HepG2 (cell line): ENCODE measurements around the gene C1orf21. TPM values are rescaled to one million over a fixed set of nuclear protein-coding genes. Genes with fewer than 3 reads are reported as not detected.

ENCODE experiments used
- ATAC-seq: fragments of 200-7000 bp; cut with Tn5 transposase; 3 replicates; pipeline ENCODE4 v1.9.1; 2020; ENCODE audit warnings: mild to moderate bottlenecking, moderate library complexity
- BruUV-seq: library from RNA; stranded (reverse); fragments of 400-500 nt; replicated peaks from 2 replicates; lab custom pipeline; 2021; lab: Mats Ljungman, UMichigan
- CTCF ChIA-PET: fragments of 300-600 bp; formaldehyde crosslinking; extraction: SDS; loops from one replicate; lab custom pipeline; 2021; ENCODE audit warnings: low total read pairs, inconsistent platforms, low intra/inter-chr PET ratio; lab: Yijun Ruan, JAX
- POLR2A ChIA-PET: fragments of 350-600 bp; sonication (Branson Sonifier 250); formaldehyde crosslinking; loops from one replicate; lab custom pipeline; 2020; ENCODE audit warnings: antibody characterized with exemption, inconsistent platforms; lab: Yijun Ruan, JAX
- DNase-seq: peaks from one replicate; pipeline ENCODE4 v3.0.0-alpha.2; 2015; ENCODE audit warnings: low spot score
- FAIRE-seq: peaks from 3 replicates; lab custom pipeline; 2011; peaks lifted over from hg19 to GRCh38; lab: Jason Lieb, UNC
- H2AFZ ChIP-seq: one replicate; pipeline ENCODE4 v1.6.1; 2011; ENCODE audit warnings: low read length, inconsistent platforms
- H3K27ac ChIP-seq: fragments of 300-600 bp; 3 replicates; pipeline ENCODE4 v1.8.0; 2011; ENCODE audit warnings: mixed run types, mild to moderate bottlenecking, mixed read lengths, low read length, inconsistent platforms; ENCODE audit not compliant: insufficient read depth; ENCODE audit errors: extremely low read length
- H3K27me3 ChIP-seq, 2 experiments: fragments of 200-600 bp in 1 of 2; 2 replicates in 1 of 2; 3 replicates in 1 of 2; pipeline versions ENCODE4 v1.6.0 to v1.8.0; 2011; ENCODE audit warnings: low read length in 2 of 2, mild to moderate bottlenecking in 2 of 2, moderate library complexity in 2 of 2, inconsistent platforms in 1 of 2; ENCODE audit not compliant: insufficient read depth in 2 of 2, control insufficient read depth in 1 of 2
- H3K36me3 ChIP-seq, 2 experiments: fragments of 200-600 bp in 1 of 2; replicated peaks in 1 of 2; 2 replicates in 1 of 2; 3 replicates in 1 of 2; pipeline versions ENCODE4 v1.5.1 to v1.8.0; 2011; ENCODE audit warnings: low read length in 2 of 2, inconsistent platforms in 1 of 2; ENCODE audit not compliant: insufficient read depth in 2 of 2, control insufficient read depth in 1 of 2
- H3K4me1 ChIP-seq: 2 replicates; pipeline ENCODE4 v1.5.1; 2012; ENCODE audit warnings: low read length, inconsistent platforms; ENCODE audit not compliant: insufficient read depth
- H3K4me2 ChIP-seq: 2 replicates; pipeline ENCODE4 v1.6.0; 2011; ENCODE audit warnings: low read depth, low read length, inconsistent platforms
- H3K4me3 ChIP-seq, 3 experiments: fragments of 200-600 bp in 1 of 3; sonication (generic), shearing (Covaris generic) in 1 of 3; replicated peaks in 1 of 3; 2 replicates each; pipeline ENCODE4 v1.5.1; 2011 to 2016; ENCODE audit warnings: low read length in 3 of 3, inconsistent platforms in 2 of 3, low read depth in 2 of 3, mild to moderate bottlenecking in 2 of 3, control low read depth in 1 of 3, mixed read lengths in 1 of 3; ENCODE audit not compliant: insufficient read depth in 1 of 3
- H3K79me2 ChIP-seq: one replicate; pipeline ENCODE4 v1.6.1; 2011; ENCODE audit warnings: low read length, inconsistent platforms; ENCODE audit not compliant: insufficient read depth
- H3K9ac ChIP-seq: 2 replicates; pipeline ENCODE4 v1.6.0; 2011; ENCODE audit warnings: mild to moderate bottlenecking, low read depth, low read length, inconsistent platforms; ENCODE audit not compliant: insufficient read depth
- H3K9me3 ChIP-seq: 2 replicates; pipeline ENCODE4 v1.5.1; 2012; ENCODE audit warnings: mild to moderate bottlenecking, low read length
- H4K20me1 ChIP-seq: 2 replicates; pipeline ENCODE4 v1.6.0; 2011; ENCODE audit warnings: inconsistent platforms, mild to moderate bottlenecking, low read length, moderate library complexity; ENCODE audit not compliant: insufficient read depth
- DMTF1 ChIP-seq: sonication (generic); formaldehyde crosslinking; IDR thresholded peaks from 2 replicates; pipeline ENCODE4 v1.4.0; 2020; ENCODE audit warnings: mild to moderate bottlenecking, missing genetic modification reagents
- MIER3 ChIP-seq: IDR thresholded peaks from 2 replicates; pipeline ENCODE4 v1.6.1; 2016; ENCODE audit warnings: missing compliant biosample characterization, borderline replicate concordance
- MIXL1 ChIP-seq: IDR thresholded peaks from 2 replicates; pipeline ENCODE4 v1.6.1; 2016
- MTF1 ChIP-seq: sonication (generic); formaldehyde crosslinking; IDR thresholded peaks from 2 replicates; pipeline ENCODE4 v1.5.0; 2020; ENCODE audit warnings: missing genetic modification reagents
- PRPF4 ChIP-seq: fragments of 200-400 bp; formaldehyde crosslinking; IDR thresholded peaks from 2 replicates; pipeline ENCODE4 v1.6.1; 2016; ENCODE audit warnings: low read length, low read depth; ENCODE audit not compliant: poor library complexity, severe bottlenecking
- RFX1 ChIP-seq: fragments of 450-650 bp; IDR thresholded peaks from 2 replicates; pipeline ENCODE4 v1.6.1; 2017
- RXRA ChIP-seq: sonication (generic); formaldehyde crosslinking; IDR thresholded peaks from 2 replicates; pipeline ENCODE4 v1.5.1; 2020; ENCODE audit warnings: missing genetic modification reagents
- TAF15 ChIP-seq: fragments of 200-400 bp; formaldehyde crosslinking; IDR thresholded peaks from one replicate; pipeline ENCODE4 v1.6.1; 2018; ENCODE audit warnings: mild to moderate bottlenecking, low read depth, low read length; ENCODE audit not compliant: poor library complexity, severe bottlenecking
- WGBS: methylation state at CpG from one replicate; pipeline ENCODE4 v1.1.6; 2017; ENCODE audit warnings: low lambda C conversion rate; 5-methylcytosine and 5-hydroxymethylcytosine counted together
- in situ Hi-C: cut with HindIII; loops from 2 replicates; pipeline ENCODE4 v1.10.0; 2017; ENCODE audit warnings: low pct_unique_long_range_greater_than_20kb; ENCODE audit not compliant: extremely low pct_ligation_motif_present
- intact Hi-C: fragments of 100-400 bp; cut with micrococcal nuclease; formaldehyde crosslinking; loops from one replicate; pipeline ENCODE4 v1.10.0; 2022; ENCODE audit not compliant: unreplicated experiment
- polyA plus RNA-seq, 8 experiments: library from polyadenylated mRNA; depleted of rRNA in 3 of 8; stranded (reverse) in 7 of 8; unstranded in 1 of 8; fragments of >200 nt; fragmentation: Illumina TruSeq in 4 of 8; extraction: Trizol in 4 of 8; gene quantifications; 2 replicates each; pipeline versions ENCODE4 v1.2.1 to v1.2.3, GENCODE V29; 2011 to 2016; ENCODE audit warnings: low read depth in 4 of 8, missing spikeins in 1 of 8, mixed read lengths in 1 of 8; ENCODE audit not compliant: insufficient read depth in 1 of 8
- total RNA-seq, 5 experiments: library from RNA; depleted of rRNA; stranded (reverse); fragments of >200 nt; fragmentation: Illumina TruSeq; extraction: Trizol; gene quantifications; 2 replicates each; pipeline ENCODE4 v1.2.3, GENCODE V29; 2016; ENCODE audit warnings: low read depth in 1 of 5
- TF ChIP-seq, protein P1 (sequence below): sonication (generic); formaldehyde crosslinking; IDR thresholded peaks from 2 replicates; pipeline ENCODE4 v1.4.0; 2020; ENCODE audit warnings: missing genetic modification reagents, borderline replicate concordance

C1orf21 gene
- total and polyA plus RNA-seq, 2 of the 13 experiments (the other 11 are each of a cell fraction or from before 2014, with no cell fraction given), result not detected

DNA sequence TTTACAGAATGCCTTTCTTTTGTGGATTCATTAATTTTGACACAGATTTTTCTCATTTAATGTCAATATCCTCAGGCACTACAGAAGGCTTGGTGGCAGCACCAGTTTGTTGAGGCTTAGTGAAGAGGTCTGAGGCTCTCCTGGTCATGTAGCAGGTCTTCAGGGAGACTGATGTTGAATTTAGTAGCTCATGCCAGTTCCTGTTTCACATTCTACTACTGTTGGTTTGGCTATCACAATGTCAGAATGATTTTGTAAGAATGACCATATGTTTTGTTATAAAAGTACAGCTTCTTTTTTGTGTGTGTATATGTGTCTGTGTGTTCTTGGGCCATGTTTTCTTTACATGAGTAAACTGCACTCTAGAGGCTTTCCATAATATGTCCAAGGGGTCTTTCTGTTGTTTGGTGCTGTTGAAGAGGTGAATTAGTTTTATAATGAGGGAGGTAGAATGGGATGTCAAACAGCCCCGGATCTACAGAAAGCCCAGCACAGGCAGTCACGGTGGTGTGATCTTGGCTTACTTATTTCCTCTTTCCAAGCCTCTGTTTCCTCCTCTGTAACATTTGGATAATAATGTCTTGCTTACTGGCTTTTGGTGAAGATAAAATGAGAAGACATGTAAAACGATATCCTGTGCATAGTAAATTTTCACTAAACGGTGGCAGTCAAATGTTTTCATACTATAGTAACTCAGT, 32.0 kb downstream of the C1orf21 start (continued):
- TF ChIP-seq DMTF1 (CRISPR knock-in tag), result no peak
- TF ChIP-seq, protein P1, sequence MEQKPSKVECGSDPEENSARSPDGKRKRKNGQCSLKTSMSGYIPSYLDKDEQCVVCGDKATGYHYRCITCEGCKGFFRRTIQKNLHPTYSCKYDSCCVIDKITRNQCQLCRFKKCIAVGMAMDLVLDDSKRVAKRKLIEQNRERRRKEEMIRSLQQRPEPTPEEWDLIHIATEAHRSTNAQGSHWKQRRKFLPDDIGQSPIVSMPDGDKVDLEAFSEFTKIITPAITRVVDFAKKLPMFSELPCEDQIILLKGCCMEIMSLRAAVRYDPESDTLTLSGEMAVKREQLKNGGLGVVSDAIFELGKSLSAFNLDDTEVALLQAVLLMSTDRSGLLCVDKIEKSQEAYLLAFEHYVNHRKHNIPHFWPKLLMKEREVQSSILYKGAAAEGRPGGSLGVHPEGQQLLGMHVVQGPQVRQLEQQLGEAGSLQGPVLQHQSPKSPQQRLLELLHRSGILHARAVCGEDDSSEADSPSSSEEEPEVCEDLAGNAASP, result no peak
- TF ChIP-seq MIER3, result no peak
- no peak for TF ChIP-seq TAF15
- no peak for TF ChIP-seq RFX1
- no peak for TF ChIP-seq RXRA

DNA sequence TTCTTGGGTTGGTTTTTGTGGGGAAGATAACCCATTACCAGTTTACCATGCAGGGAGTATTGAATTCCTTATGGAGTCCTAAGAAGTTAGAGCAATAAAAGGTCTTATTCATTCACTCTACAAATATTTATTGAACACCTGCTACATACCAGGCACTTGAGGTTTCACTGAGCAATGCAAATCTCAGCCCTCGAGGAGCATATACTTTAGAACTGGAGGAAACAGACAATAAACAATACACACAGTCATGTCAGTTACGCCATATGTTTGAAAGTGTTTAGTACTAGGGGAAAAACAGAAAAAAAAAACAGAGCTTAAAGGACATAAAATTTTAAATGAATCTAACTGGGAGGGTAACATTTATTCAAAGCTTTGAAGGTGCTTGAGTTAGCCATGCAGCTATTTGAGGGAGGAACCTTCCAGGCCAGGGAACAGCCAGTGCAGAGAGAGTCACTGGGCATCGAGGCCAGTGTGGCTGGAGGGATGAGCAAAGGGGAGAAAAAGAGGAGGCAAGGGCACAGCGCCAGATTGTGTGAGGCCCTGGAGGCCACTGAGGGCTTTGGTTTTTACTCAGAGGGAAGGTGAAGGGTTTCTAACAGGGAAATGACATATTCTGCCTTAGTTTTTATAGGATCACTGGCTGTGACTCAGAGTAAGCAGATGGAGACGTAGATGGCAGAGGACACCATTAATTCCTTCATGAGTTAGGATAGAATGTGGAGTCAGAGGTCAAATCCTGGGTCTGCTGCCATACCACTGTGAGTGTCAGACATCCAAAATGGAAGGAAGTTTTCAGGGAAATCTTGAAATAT, 32.7 kb downstream of the C1orf21 start:
- TF ChIP-seq PRPF4 (no peak), MIXL1 (CRISPR knock-in tag) (no peak), MTF1 (CRISPR knock-in tag) (no peak)
- intact Hi-C loops, result no loop called here
- no peak overlapping the region for H3K9ac ChIP-seq
- H3K4me2 ChIP-seq, result no peak overlapping the region
- DNase-seq (no peak), FAIRE-seq (no peak), ATAC-seq (no peak)
- no peaks in the 10 kb centered on the region for H4K20me1 ChIP-seq
- no TSS peak for BruUV-seq
- H3K79me2 ChIP-seq, result no peaks in the 10 kb centered on the region
- no peak overlapping the region for H3K27ac ChIP-seq
- no peak overlapping the region for H2AFZ ChIP-seq
- H3K4me1 ChIP-seq, result no peaks in the 10 kb centered on the region
- 2% methylated on average over 5 of the region's 5 CpGs for WGBS
- H3K27me3 ChIP-seq, result peaks cover 0 to 4% of the 10 kb centered on the region in 2 experiments; a peak in 2 of 5 replicates
- ChIA-PET CTCF (no interaction called here), POLR2A (no interaction called here)
- no peak overlapping the region for H3K4me3 ChIP-seq
- no peaks in the 10 kb centered on the region for H3K9me3 ChIP-seq
- no peaks in the 10 kb centered on the region for H3K36me3 ChIP-seq
- in situ Hi-C loops, result no loop called here
